ENCODE data around the gene TTC3.

DNA sequence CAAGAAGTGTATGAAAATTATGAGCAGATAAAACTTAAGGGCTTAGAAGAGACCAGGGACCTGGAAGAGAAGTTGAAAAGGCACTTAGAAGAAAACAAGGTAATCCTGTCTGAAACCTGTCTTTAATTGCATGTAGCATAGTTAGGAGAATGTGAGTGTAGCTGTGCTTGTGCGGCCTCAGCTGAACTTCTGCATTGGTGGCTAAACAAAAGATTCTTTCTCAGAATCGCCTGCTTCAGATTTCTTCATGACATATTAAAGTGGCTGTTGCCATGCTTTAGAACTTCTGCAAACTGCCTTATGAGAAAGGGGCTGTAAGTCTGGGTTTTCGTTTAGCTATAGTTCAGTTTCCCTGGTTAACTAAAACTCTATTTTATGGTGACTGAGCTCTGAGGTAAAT lies 99.6 kb downstream of the TTC3 start:
- no peak for TF ChIP-seq TARDBP (IDR thresholded peaks at IDR 0.05)
- TF ChIP-seq SP1 (IDR thresholded peaks at IDR 0.05) = no peak
- no peak for TF ChIP-seq BHLHE40 (IDR thresholded peaks at IDR 0.05; ENCODE audit: borderline replicate concordance)
- TF ChIP-seq CTBP1 (IDR thresholded peaks at IDR 0.05; ENCODE audit: borderline replicate concordance) = no peak
- TF ChIP-seq ZNF384 (IDR thresholded peaks at IDR 0.05) = no peak
- TF ChIP-seq FOXK2 (IDR thresholded peaks at IDR 0.05) = no peak
- TF ChIP-seq HDGF (IDR thresholded peaks at IDR 0.05; ENCODE audit: borderline replicate concordance) = no peak
- no peak for TF ChIP-seq ELF4 (IDR thresholded peaks at IDR 0.05)
- TF ChIP-seq FOXM1 (IDR thresholded peaks at IDR 0.05; ENCODE audit: borderline replicate concordance) = no peak
